Breast epithelium (tissue), 4 donors: ENCODE results near the gene FER. TPM values are rescaled to one million over a fixed set of nuclear protein-coding genes. Genes with fewer than 3 reads are reported as not detected.

Source experiments
- DNase-seq, 2 donors: peaks; one replicate each; pipeline ENCODE4 v3.0.0-alpha.2; 2019; ENCODE audit warnings: low spot score in 2 of 2
- H3K27ac ChIP-seq, 2 donors: fragments of 200-600 bp; sonication (generic) in 1 of 2; one replicate each; pipeline ENCODE4 v1.5.1; 2016 to 2019; ENCODE audit warnings: mild to moderate bottlenecking in 1 of 2
- H3K27me3 ChIP-seq, 2 donors: fragments of 200-600 bp; sonication (generic) in 1 of 2; one replicate each; pipeline versions ENCODE4 v1.5.1 to v1.6.0; 2017 to 2019; ENCODE audit warnings: control low read depth in 1 of 2, mild to moderate bottlenecking in 1 of 2
- H3K36me3 ChIP-seq: fragments of 200-600 bp; one replicate; pipeline ENCODE4 v1.5.1; 2019
- H3K4me1 ChIP-seq, 2 donors: fragments of 200-600 bp; sonication (generic); one replicate each; pipeline ENCODE4 v1.5.1; 2016 to 2019; ENCODE audit warnings: control low read depth in 1 of 2
- H3K4me3 ChIP-seq, 3 donors: fragments of 200-600 bp; sonication (generic); 1 replicate in 2 of 3; 2 replicates in 1 of 3; pipeline ENCODE4 v1.5.1; 2016 to 2019; ENCODE audit warnings: mild to moderate bottlenecking in 3 of 3, moderate library complexity in 2 of 3
- H3K9me3 ChIP-seq, 2 donors: fragments of 200-600 bp; sonication (generic) in 1 of 2; one replicate each; pipeline ENCODE4 v1.5.1; 2016 to 2019; ENCODE audit warnings: control low read depth in 1 of 2
- POLR2A ChIP-seq: fragments of 450-650 bp; IDR thresholded peaks from one replicate; pipeline ENCODE4 v1.6.1; 2016; ENCODE audit warnings: antibody characterized with exemption, mild to moderate bottlenecking, moderate library complexity
- POLR2AphosphoS5 ChIP-seq, 3 donors: sonication (generic); formaldehyde crosslinking; IDR thresholded peaks; one replicate each; pipeline ENCODE4 v1.6.1; 2017; ENCODE audit warnings: antibody characterized with exemption in 3 of 3
- intact Hi-C: fragments of 100-400 bp; cut with DNase I; formaldehyde crosslinking; loops from one replicate; pipeline ENCODE4 v1.15.1; 2023; ENCODE audit warnings: low total_unique reads
- total RNA-seq, 3 donors: library from RNA; depleted of rRNA; stranded (reverse); fragments of >200 nt; gene quantifications; one replicate each; pipeline ENCODE4 v1.1.0, GENCODE V29; 2016
- TF ChIP-seq, protein P1 (sequence below), 3 donors: fragments of 450-650 bp; IDR thresholded peaks; one replicate each; pipeline ENCODE4 v1.5.1; 2016 to 2017; ENCODE audit warnings: antibody characterized with exemption in 3 of 3, mild to moderate bottlenecking in 3 of 3, moderate library complexity in 3 of 3

FER gene
- total RNA-seq, 3 donors from 2014 or later: 24.3 to 27.8 (median 27.2) TPM

DNA sequence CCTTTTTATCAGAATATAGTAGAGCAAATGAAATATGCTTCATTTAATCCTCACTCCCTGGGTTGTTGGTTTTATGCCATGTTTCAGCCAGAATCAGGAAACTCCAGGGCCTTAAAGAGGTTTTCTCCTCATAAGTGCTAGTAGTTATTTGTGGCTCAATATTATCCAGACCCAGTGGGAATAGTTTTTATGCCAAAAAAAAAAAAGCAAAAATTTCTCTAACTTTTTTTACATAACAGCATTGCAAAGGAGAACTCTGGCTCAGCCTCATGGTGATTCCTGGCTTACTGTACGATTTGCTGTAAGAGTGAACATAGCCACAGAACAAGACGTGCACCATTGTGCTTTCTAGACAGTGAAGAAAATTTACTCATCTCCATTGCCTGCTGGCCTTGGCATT is 429.5 kb downstream of the FER start:
- no peak overlapping the region for H3K4me3 ChIP-seq
- H3K4me1 ChIP-seq: no peaks in the 10 kb centered on the region
- intact Hi-C loops: loop anchor here (10.0 kb wide), 1 partner anchor 1062 kb away; no protein-coding TSS in a partner anchor
- no peaks in the 10 kb centered on the region for H3K9me3 ChIP-seq
- no peaks in the 10 kb centered on the region for H3K27me3 ChIP-seq
- no peak for TF ChIP-seq POLR2A
- TF ChIP-seq POLR2AphosphoS5 (IDR thresholded peaks at IDR 0.05): no peak
- TF ChIP-seq, protein P1, sequence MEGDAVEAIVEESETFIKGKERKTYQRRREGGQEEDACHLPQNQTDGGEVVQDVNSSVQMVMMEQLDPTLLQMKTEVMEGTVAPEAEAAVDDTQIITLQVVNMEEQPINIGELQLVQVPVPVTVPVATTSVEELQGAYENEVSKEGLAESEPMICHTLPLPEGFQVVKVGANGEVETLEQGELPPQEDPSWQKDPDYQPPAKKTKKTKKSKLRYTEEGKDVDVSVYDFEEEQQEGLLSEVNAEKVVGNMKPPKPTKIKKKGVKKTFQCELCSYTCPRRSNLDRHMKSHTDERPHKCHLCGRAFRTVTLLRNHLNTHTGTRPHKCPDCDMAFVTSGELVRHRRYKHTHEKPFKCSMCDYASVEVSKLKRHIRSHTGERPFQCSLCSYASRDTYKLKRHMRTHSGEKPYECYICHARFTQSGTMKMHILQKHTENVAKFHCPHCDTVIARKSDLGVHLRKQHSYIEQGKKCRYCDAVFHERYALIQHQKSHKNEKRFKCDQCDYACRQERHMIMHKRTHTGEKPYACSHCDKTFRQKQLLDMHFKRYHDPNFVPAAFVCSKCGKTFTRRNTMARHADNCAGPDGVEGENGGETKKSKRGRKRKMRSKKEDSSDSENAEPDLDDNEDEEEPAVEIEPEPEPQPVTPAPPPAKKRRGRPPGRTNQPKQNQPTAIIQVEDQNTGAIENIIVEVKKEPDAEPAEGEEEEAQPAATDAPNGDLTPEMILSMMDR (IDR thresholded peaks at IDR 0.05): no peak
- H3K36me3 ChIP-seq: no peaks in the 10 kb centered on the region
- DNase-seq: no peak
- H3K27ac ChIP-seq: no peak overlapping the region

DNA sequence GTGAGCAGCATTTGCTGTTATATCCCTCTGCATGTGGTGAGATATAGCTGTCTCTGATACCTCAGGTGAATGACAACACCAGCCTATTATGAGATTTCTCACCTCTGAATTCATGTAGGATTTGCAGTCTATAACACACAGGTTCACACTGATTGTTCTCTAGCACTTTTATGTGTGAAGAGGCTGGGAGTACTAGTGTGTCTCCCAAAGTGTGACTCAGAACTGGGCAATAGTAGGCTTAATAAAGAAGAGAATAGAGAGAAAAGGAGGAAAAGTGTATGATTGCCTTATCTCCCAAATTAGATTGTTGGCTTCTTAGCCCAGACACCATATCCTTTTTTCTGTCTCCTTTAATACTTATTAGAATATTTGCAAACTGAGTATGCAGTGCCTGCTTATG is 430.1 kb downstream of the FER start:
- intact Hi-C loops: loop anchor here (10.0 kb wide), 1 partner anchor 1063 kb away; no protein-coding TSS in a partner anchor
- TF ChIP-seq, protein P1 (IDR thresholded peaks at IDR 0.05): no peak
- TF ChIP-seq POLR2AphosphoS5 (IDR thresholded peaks at IDR 0.05): no peak
- TF ChIP-seq POLR2A: no peak
- no peaks in the 10 kb centered on the region for H3K36me3 ChIP-seq

DNA sequence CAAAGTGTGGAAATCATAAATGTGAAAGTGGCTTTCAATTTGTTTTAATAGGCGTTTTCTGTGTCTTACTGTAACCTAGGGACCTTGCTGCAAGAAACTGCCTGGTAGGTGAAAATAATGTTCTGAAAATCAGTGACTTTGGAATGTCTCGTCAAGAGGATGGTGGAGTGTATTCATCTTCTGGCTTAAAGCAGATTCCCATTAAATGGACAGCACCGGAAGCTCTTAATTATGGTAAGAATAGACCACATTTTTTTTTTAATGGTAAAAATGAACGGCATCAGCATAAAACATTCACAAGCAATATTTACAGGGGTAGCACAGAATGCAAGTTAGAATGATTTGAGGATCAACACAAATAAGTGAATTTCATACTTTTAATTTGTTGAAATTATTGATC is 433.0 kb downstream of the FER start:
- Histone ChIP-seq H3K4me3 (no peak overlapping the region), H3K36me3 (no peaks in the 10 kb centered on the region), H3K4me1 (no peaks in the 10 kb centered on the region), H3K27me3 (no peaks in the 10 kb centered on the region), H3K27ac (no peak overlapping the region), H3K9me3 (no peaks in the 10 kb centered on the region)
- no peak for DNase-seq
- TF ChIP-seq POLR2AphosphoS5 (IDR thresholded peaks at IDR 0.05) (no peak), POLR2A (no peak)
- TF ChIP-seq, protein P1 (IDR thresholded peaks at IDR 0.05): no peak
- intact Hi-C loops: no loop called here

More for the DNA sequence above, 430.1 kb downstream of the FER start:
- no peak for DNase-seq
- Histone ChIP-seq H3K4me3 (no peak overlapping the region), H3K27ac (no peak overlapping the region), H3K27me3 (no peaks in the 10 kb centered on the region), H3K9me3 (no peaks in the 10 kb centered on the region), H3K4me1 (no peaks in the 10 kb centered on the region)

DNA sequence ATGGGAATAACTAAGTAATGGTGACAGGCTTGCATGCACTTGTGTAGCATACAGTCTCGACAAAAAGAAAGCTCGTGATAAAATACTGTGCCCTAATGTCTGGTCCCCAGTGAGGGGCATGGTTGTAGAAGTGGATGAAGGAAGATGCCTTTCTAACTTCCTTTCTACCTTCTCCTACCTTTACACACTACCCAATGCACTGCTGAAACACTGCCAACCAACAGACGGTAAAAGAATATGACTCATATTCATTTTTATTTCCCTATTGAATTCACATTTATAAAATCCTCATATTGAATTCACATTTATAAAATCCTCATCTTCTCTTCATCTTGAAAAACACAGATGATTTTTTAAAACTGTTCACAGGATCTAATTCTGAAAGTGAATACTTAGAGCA is 439.1 kb downstream of the FER start:
- intact Hi-C loops: no loop called here
- Histone ChIP-seq H3K36me3 (no peaks in the 10 kb centered on the region), H3K27ac (no peak overlapping the region), H3K4me1 (no peaks in the 10 kb centered on the region), H3K27me3 (no peaks in the 10 kb centered on the region), H3K4me3 (no peak overlapping the region), H3K9me3 (no peaks in the 10 kb centered on the region)
- TF ChIP-seq POLR2A (no peak), POLR2AphosphoS5 (IDR thresholded peaks at IDR 0.05) (no peak)
- TF ChIP-seq, protein P1 (IDR thresholded peaks at IDR 0.05): no peak
- no peak for DNase-seq

DNA sequence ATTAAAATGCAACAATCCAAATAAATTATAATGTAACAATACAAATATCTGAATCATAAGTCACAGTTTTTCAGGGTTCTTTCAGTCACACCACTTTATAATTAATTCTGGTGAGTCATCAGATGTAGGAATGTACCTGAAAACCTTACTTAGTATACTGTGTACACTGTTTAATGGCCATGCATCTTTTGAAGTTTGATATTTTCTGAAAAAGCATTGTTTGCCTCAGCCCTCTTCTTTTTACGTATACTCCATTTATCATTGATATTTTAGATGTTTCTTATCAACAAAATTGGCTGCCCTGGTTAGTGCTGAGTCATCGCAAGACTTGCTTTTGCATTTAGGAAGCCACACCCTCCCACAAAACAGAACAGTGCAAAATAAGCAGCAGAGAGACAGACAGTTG is 443.5 kb downstream of the FER start:
- no peak for TF ChIP-seq POLR2A
- TF ChIP-seq POLR2AphosphoS5 (IDR thresholded peaks at IDR 0.05): no peak
- TF ChIP-seq, protein P1 (IDR thresholded peaks at IDR 0.05): no peak
- intact Hi-C loops: loop anchor here (10.0 kb wide), 1 partner anchor 194 kb away; no protein-coding TSS in a partner anchor
- Histone ChIP-seq H3K9me3 (no peaks in the 10 kb centered on the region), H3K27me3 (no peaks in the 10 kb centered on the region), H3K4me1 (no peaks in the 10 kb centered on the region), H3K36me3 (no peaks in the 10 kb centered on the region), H3K27ac (no peak overlapping the region), H3K4me3 (no peak overlapping the region)
- no peak for DNase-seq
